Activated CD4-positive, CD25-positive, alpha-beta regulatory T cell treated with anti-CD3 and anti-CD28 coated beads, Interleukin-2, amount 50 U/mL, for 16 hours (primary cell): ENCODE data around the gene PFAS.
"Not testable (repeated sequence)": the region's sequence is repeated elsewhere in the genome, so short reads cannot be mapped to it uniquely, and the experiment has no call there.

Source experiments
- DNase-seq: peaks from one replicate; pipeline ENCODE4 v3.0.0-alpha.2; 2020; ENCODE audit warnings: low read depth, low spot score

PFAS gene, protein sequence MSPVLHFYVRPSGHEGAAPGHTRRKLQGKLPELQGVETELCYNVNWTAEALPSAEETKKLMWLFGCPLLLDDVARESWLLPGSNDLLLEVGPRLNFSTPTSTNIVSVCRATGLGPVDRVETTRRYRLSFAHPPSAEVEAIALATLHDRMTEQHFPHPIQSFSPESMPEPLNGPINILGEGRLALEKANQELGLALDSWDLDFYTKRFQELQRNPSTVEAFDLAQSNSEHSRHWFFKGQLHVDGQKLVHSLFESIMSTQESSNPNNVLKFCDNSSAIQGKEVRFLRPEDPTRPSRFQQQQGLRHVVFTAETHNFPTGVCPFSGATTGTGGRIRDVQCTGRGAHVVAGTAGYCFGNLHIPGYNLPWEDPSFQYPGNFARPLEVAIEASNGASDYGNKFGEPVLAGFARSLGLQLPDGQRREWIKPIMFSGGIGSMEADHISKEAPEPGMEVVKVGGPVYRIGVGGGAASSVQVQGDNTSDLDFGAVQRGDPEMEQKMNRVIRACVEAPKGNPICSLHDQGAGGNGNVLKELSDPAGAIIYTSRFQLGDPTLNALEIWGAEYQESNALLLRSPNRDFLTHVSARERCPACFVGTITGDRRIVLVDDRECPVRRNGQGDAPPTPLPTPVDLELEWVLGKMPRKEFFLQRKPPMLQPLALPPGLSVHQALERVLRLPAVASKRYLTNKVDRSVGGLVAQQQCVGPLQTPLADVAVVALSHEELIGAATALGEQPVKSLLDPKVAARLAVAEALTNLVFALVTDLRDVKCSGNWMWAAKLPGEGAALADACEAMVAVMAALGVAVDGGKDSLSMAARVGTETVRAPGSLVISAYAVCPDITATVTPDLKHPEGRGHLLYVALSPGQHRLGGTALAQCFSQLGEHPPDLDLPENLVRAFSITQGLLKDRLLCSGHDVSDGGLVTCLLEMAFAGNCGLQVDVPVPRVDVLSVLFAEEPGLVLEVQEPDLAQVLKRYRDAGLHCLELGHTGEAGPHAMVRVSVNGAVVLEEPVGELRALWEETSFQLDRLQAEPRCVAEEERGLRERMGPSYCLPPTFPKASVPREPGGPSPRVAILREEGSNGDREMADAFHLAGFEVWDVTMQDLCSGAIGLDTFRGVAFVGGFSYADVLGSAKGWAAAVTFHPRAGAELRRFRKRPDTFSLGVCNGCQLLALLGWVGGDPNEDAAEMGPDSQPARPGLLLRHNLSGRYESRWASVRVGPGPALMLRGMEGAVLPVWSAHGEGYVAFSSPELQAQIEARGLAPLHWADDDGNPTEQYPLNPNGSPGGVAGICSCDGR (N-terminal part only)

GRCh38 chr17:8248751-8249607 is at the start of gene PFAS:
Gene PFAS, plus strand, starts transcription at chr17:8249289. Its CDS starts 4,649 bp downstream, at chr17:8253938.
- peak; percentile 97 for DNase-seq

DNA sequence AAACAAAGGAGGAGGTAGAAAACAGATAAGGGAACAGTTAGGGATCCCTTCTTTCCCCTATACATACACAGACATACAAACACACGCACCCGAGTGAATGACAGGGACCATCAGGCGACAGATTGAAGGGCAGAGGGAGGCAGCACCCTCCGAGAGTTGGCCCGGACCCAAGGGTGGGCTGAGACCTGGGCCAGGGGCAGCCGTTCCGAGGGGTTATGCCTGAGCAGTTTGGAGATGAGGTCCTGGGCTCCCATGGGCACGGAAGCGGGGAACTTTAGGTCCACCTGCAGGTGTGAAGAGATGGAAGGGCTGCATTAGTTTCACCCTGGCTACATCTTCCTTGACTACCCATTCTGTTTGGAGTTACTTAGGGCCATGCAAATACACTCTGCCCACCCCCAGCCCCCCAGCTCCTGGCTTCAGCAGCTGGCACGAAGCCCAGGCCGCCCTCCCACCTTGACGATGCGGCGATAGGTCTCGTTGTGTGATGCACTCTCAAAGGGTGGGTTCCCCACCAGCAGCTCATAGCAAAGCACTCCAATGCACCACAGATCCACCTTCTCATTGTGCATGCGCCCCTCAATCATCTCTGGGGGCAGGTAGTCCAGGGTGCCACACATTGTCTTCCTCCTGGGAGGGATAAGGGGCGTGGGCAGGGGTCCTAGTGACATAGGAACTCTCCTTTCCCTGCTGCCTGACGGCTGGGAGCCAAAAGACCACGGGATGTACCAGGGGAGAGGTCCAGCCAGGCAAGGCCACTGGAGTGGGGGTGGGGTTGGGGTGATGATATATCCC is 44.1 kb upstream of the PFAS start:
- DNase-seq: no peak

- DNase-seq: no peak
Observed at GRCh38 chr17:8206536-8206935, 42.6 kb upstream of the PFAS start.

DNA sequence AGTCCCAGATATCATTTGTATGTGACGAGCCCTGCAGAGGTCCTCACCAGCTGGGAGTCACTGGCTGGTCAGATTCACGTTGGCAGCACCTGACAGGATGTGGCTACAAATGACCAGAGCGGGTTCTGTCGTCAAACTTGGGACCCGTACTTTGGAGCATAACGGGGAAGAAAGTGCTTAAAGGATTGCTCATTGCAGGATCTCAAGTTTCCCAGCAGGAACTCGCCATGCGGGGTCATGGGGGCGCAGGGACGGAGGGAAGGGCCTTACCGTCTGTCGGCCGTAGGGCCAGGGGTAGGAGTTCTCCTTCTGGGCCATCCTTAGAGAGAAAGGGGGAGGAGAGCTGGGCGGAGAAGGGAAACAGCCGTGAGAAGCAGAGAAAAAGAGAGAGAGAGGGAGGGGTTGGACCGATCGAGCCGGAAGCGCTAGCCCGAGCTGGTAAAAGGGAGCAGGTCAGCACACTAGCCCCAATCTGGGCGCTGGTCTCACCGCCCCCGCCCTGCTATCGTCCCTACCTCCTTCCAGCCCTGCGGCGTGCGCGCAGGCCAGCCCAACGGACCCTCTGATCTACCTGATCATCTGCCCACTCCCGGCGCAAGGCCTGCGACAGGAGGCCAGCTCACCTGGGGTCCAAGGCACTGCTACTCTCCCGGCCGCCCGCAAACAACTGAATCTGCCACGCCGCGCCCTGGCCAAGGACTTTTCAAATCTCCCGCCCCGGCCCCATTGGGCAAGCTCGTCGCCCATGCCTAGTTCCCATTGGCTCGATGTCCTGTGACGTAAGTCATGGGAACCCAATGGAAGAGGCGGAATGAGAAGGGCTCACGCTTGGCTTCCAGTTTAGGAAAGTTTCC is 39.0 kb upstream of the PFAS start, which contains the start of gene AURKB:
TSS of gene AURKB (minus strand) at position 669 of the 854 bp plus-strand sequence. CDS start at position 318, 351 bp downstream.
- peak; percentile 89 for DNase-seq

GRCh38 chr17:8210761-8211458 is 38.2 kb upstream of the PFAS start:
- DNase-seq: no peak

GRCh38 chr17:8212312-8213180 is 36.5 kb upstream of the PFAS start:
- no peak for DNase-seq

- not testable (repeated sequence) for DNase-seq
Observed at GRCh38 chr17:8214000-8214399, 35.1 kb upstream of the PFAS start.

DNA sequence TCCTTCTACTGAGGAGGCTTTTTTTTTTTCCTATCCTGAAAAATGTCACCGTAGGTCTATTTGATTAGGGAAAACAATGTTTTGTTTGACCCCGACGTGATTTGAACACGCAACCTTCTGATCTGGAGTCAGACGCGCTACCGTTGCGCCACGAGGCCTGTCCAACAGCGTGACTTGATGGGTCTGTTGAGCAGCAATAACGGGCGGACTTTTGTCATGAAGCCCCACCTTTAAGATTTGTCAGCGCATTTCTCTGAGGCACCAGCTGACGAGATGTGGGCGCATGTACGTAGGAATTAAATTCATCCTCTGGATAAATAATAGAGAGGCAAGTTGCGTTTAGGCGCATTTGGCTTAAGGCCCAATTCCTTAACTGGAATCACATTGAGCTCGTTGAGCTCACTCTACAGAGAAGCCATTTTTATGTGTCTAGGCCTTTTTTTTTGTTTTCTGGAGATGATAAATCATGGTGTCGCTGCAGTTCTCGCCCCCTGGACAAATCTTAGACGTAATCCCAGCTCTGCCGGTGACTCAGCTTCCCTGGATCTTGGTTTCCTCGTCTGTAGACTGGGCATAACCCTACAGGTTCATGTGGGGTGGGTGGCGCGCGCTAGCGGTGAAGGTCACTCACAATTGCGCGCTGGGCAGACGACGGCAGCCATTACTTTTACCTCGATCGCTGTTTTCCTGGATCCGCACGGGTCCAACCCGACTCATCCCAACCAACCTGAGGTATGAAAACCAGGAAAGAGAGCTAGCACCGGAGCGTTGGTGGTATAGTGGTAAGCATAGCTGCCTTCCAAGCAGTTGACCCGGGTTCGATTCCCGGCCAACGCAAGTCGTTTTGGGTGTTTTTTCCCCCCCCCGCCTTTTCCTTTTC is 28.1 kb upstream of the PFAS start:
- peak; percentile 86 for DNase-seq

DNA sequence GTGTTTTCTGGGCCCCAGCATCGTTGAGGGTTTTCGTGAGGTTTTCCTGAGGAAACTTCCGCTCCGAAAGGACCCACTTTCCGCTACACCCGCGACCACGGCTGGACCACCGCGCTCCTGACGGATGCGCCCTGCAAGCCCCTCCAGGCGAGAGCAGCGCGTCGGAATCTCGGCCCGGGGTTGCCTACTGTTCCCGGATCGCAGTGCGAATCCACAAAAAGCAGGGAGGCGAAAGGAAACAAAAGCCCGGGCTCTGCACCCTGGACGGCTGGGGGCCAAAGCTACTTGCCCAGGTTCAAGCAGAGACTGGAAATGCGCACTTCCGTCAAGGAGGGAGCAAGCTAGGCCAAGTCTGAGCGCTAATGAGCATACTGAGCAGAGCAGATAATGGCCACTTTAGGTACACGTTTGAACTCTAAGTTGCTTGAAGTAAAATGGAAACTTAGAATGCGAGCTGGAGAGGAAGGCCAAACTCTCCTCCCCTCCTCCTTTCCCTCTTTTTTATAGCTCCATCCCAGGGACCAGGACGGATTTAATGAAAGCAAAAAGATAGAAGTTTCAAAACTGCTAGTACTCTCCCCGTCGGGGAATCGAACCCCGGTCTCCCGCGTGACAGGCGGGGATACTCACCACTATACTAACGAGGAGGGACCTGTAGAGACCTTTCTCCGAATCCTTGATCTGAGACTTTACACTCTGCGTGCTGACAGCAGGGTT is 27.3 kb upstream of the PFAS start:
- peak; percentile 87 for DNase-seq

DNA sequence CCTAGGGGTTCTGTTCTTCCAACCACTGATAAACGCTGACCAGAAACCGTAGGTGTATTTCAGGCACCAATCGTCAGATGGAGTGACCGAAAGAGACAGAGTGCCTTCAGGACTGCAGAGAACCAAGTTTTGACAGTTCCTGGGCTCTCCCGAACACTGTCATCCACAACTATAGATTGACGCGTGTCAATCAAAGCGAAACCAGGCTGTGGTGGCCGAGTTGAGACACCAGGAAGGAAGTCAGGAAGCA is 26.8 kb upstream of the PFAS start:
- no peak for DNase-seq

DNA sequence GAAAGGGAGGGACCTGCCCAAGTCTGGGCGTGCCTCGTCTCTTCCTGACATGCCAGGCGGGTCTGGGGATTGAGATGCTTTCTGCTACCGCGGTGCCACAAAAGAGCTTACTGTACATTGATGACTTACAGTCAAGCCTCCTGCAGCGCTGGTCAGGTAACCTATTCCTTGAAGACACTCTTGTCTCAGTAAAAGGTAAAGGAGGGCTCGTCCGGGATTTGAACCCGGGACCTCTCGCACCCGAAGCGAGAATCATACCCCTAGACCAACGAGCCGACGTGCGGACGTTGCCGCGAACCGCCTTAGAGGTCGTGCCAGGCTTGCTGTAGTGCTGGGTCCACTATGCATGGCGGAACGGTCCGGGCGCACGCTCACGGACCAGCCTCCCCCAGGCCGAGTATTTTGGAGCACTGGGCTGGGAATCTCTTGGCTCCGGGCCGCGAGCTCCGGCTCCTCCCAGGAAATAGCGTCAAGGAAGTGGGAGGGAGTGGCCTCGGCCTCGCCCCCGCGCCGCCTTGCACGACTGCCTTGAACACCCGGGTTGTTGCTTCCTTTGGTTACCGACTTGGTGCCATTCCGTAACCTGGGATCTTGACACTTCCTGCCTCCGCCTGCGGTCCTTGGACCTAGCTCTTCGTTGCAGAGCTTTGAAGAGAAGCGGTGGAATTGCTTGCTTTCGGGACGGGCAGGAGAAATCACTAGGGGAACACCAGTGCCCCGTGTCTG is 26.3 kb upstream of the PFAS start:
- DNase-seq: peak; percentile 82

DNA sequence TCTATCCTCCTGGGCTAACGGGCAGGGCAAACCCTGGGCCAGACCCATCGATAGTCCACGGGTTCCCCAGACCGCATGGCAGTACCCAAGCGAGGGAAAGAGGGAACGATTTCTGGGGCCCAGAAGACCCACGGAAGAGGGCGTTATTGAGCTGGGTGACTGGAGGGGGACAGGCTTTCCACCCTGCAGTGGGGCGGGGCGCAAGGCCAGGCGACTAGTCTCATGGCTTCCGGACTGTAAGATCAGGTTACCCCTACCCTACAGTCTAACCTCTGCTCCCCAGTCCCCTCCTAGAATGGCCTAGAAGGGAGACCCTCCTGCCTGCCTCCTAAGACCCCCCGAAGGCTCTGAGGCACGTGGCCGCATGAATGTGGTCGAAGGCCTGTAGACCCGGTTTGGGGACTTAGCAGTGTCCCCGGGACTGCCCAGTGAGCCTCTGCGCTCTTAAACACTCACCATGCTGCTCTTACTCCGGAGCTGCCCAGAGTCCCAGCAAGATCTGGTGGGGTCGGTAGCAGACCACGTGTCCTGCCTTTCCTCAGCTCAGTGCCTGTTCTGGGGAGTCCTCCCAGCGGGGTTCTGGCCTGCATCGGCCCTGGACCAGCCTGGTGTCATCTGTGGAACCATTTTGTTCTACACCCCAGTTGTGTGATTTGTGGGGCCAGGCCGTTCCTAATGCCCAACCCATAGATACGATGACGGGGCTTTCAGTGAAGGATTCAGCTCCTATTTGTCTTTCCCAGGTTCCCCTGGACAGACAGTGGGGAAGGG is 25.5 kb upstream of the PFAS start:
- no peak for DNase-seq

GRCh38 chr17:8224891-8225812 is 23.9 kb upstream of the PFAS start:
- no peak for DNase-seq
